Retinal pigment epithelial cell (primary cell): ENCODE measurements around the gene CTNNBL1.
"Not testable (repeated sequence)": the region's sequence is repeated elsewhere in the genome, so short reads cannot be mapped to it uniquely, and the experiment has no call there.

Experiments used
- DNase-seq: peaks from one replicate; pipeline ENCODE4 v3.0.0-alpha.2; 2010; ENCODE audit warnings: low read depth
- H3K4me3 ChIP-seq: 2 replicates; pipeline ENCODE4 v1.5.1; 2011; ENCODE audit warnings: mild to moderate bottlenecking, low read length, control low read depth, moderate library complexity
- TF ChIP-seq, protein P1 (sequence below): conservative IDR thresholded peaks from 2 replicates; pipeline ENCODE4 v1.5.1; 2011; ENCODE audit warnings: low read depth, low read length, control low read depth, inconsistent platforms

Gene CTNNBL1

DNA sequence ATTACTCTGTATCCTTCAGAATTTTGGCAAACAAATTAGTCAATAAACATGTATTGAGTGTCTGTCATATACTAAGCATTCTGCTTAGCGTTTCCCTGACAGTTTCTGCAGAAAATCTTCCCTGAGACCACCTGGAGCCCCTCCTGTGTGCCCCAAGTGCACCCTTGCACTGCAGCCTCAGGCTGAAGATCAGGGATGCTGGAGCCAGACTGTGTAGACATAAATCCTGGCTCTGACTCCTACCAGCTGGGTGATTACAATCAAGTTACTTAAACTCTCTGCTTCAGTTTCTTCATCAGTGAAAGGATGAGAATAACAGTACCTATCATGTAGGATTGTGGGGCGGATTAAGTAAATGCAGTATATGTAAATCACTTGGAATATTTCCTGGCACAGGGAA is 155.7 kb downstream of the CTNNBL1 start:
- no peak overlapping the region for H3K4me3 ChIP-seq
- no peak for DNase-seq
- TF ChIP-seq, protein P1, sequence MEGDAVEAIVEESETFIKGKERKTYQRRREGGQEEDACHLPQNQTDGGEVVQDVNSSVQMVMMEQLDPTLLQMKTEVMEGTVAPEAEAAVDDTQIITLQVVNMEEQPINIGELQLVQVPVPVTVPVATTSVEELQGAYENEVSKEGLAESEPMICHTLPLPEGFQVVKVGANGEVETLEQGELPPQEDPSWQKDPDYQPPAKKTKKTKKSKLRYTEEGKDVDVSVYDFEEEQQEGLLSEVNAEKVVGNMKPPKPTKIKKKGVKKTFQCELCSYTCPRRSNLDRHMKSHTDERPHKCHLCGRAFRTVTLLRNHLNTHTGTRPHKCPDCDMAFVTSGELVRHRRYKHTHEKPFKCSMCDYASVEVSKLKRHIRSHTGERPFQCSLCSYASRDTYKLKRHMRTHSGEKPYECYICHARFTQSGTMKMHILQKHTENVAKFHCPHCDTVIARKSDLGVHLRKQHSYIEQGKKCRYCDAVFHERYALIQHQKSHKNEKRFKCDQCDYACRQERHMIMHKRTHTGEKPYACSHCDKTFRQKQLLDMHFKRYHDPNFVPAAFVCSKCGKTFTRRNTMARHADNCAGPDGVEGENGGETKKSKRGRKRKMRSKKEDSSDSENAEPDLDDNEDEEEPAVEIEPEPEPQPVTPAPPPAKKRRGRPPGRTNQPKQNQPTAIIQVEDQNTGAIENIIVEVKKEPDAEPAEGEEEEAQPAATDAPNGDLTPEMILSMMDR: no peak

DNA sequence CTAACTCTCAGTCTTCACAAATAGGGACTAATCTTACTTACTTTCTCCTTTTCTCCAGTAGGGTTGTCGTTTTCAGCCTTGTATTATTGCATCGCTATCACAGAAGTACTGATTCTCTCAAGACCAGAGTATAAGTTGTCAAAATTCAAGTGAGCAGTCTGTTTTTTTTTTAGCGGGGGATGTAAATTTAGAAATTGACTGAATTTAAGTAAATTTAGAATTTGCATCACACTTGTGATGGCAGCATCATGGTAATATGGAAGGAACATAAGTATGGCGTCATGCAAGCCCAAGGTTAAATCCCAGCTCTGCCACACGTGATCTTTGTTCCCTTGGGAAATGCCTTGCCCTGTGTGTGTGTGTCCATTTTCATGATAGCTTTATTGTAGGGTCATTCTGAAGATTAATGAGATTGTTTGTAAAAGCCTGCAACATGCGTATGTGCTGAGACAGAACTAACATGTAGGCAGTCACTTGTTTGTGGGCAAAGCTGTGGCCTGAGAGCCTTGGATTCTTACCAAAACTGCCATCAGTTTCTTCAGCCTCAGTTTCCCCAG is 156.3 kb downstream of the CTNNBL1 start:
- no peak overlapping the region for H3K4me3 ChIP-seq
- DNase-seq: no peak
- TF ChIP-seq, protein P1: no peak

DNA sequence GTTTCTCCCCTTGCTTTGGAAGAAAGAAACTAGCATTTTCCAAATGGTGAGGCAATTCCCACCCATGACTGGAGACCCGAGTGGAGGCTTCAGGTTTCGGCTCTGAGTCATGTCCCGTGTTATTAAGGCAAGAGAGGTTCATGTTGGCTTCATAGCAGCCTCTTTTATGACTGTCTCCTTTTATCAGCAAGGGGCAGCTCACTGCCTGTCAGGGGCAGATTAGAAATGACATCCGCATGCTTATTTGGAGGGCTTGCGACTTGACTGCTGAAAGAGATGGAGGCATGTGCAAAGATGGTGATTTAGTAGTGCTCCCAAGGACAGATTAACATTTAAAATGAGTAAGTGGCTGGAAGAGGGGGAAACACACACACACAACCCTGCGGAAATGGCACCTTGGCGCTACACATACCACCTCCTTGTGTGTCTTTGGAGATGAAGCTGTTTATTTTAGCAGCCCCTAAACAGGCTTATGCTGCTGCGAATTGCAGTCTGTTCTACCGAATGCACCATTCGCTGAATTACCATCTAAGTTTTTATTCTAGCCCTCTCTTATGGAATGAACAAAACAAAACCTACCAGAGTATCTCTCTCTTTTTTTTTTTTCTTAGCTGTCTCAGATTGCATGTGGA is 157.0 kb downstream of the CTNNBL1 start:
- no peak for DNase-seq
- no peak overlapping the region for H3K4me3 ChIP-seq
- TF ChIP-seq, protein P1: no peak

DNA sequence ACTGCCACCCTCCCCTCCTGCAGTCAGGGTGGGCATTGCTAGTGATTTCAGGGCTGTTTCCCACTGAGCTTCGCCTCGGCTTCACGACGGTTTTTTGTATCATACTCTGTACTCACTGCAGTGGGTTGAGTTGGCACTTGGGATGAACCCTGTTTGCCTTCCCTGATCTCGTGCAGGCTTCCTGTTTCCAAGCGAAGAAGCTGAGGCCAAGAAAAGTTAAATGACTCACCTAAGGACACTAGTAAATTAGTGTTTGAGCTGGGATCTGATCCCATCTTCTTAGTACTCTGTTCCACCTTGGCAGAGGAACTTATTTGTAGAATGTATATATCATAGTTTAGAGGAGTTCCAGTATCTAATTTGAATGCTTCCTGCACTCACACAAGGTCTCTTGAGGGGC is 158.8 kb downstream of the CTNNBL1 start:
- DNase-seq: no peak
- TF ChIP-seq, protein P1: no peak

DNA sequence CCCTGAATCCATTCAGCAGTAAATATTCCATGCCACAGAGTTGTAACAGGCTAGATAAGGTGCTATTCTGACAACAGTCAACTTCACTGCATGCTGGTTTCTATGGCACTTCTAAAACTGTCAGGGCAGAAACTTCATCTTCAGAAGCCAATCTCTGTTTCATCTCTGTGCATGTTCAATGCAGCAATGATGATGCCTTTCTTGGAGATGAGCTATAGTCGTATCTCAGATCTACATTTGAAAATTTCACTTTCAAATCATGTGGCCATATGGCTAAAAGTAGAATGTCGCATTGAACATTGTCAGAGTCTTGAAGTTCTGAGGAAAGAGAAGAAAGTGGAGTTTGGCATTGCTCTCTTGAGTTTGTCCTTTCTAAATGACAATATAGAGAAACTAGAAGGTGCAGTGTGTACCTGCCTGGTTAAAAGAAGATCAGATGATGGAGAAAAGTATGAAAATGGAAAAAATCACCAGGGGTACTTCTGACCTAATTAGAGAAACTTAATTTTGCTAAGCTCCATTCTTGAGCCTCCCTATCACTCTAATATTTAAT is 160.1 kb downstream of the CTNNBL1 start:
- no peak overlapping the region for H3K4me3 ChIP-seq
- TF ChIP-seq, protein P1: no peak
- no peak for DNase-seq

More for the DNA sequence above, 158.8 kb downstream of the CTNNBL1 start:
- no peak overlapping the region for H3K4me3 ChIP-seq

DNA sequence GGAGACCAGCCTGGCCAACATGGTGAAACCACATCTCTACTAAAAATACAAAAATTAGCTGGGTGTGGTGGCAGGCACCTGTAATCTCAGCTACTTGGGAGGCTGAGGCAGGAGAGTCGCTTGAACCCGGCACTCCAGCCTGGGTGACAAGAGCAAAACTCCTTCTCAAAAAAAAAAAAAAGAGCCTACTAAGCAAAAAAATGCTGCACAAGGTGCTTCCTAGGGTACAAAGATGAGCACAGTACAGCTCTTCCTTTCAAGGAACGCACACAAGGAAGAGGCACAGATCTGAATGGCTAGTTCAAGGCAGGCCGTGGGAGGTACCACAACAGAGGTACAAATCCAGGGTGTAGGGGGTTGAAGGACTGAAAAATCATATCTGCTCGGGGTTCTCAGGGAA is 162.2 kb downstream of the CTNNBL1 start:
- H3K4me3 ChIP-seq, DNase-seq: not testable (repeated sequence)

DNA sequence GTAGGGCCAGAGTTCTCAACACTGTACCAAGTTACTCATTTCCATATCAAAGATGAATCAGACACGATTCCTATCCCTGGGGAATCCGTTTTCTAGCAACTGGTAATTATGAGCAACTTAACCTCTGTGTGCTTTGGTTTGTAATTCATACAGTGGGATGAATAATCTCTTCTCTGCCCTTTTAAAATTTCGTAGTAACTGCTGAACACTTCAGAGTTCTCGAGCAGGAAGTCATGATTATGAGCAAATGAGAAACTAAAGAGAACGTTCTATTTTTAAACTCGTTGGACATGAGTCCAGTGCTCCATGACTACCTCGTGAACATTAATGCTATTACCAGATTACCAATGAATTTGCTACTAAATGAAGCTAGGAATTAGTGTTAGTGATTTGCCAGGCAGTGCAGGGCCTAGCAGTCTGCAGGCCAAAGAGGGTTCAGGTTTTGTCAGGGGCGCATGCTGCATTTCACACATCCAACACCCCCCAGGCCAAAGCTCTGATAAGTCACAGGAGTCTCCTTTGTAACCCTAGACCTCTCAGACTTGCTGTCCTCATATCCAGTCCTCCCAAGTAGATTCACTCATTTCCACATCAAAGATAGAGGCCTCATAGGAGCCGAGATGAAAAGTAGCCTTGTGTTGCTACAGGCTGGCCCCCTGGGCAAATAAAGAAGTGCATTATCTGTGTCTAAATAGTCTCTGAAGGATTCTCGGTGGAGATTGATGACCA is 163.3 kb downstream of the CTNNBL1 start:
- peak; percentile 88 for DNase-seq
- no peak overlapping the region for H3K4me3 ChIP-seq
- TF ChIP-seq, protein P1: no peak
